OCI-LY7 (cell line): ENCODE results near the gene GRPEL2.

ENCODE experiments used
- EZH2phosphoT487 ChIP-seq: fragments of 200-600 bp; sonication (generic); IDR thresholded peaks from 2 replicates; pipeline ENCODE4 v1.6.1; 2018; ENCODE audit warnings: low read depth, borderline replicate concordance, mild to moderate bottlenecking, mixed run types, antibody characterized with exemption, low read length, moderate library complexity, mixed read lengths
- TF ChIP-seq, protein P1 (sequence below): fragments of 200-600 bp; sonication (generic); conservative IDR thresholded peaks from 2 replicates; pipeline ENCODE4 v1.5.1; 2014; ENCODE audit warnings: mild to moderate bottlenecking, antibody characterized with exemption, low read length, moderate library complexity, mixed read lengths

DNA sequence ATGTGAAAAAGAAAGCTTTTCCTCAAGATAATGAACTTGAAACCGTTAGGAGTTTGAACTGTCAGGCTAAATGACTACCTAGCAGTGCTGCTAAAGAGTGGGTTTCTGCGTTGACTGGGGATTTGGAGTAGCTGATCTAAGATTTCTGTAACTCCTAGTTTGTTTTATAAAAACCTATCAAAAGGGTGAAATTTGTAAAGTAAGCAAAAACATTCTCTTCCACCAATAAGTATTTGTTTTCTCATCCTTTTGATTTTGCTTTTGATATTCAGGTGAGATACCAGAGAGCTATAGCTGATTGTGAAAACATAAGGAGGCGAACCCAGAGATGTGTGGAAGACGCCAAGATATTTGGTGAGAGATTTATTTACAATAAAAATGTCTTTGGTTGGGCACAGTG lies 4.1 kb downstream of the GRPEL2 start:
- TF ChIP-seq, protein P1, sequence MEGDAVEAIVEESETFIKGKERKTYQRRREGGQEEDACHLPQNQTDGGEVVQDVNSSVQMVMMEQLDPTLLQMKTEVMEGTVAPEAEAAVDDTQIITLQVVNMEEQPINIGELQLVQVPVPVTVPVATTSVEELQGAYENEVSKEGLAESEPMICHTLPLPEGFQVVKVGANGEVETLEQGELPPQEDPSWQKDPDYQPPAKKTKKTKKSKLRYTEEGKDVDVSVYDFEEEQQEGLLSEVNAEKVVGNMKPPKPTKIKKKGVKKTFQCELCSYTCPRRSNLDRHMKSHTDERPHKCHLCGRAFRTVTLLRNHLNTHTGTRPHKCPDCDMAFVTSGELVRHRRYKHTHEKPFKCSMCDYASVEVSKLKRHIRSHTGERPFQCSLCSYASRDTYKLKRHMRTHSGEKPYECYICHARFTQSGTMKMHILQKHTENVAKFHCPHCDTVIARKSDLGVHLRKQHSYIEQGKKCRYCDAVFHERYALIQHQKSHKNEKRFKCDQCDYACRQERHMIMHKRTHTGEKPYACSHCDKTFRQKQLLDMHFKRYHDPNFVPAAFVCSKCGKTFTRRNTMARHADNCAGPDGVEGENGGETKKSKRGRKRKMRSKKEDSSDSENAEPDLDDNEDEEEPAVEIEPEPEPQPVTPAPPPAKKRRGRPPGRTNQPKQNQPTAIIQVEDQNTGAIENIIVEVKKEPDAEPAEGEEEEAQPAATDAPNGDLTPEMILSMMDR: no peak
- no peak for TF ChIP-seq EZH2phosphoT487
